ENCODE data around the gene FOXJ3. TPM values are rescaled to one million over a fixed set of nuclear protein-coding genes. Genes with fewer than 3 reads are reported as not detected.

The FOXJ3 gene
- total and polyA plus RNA-seq, 8 donors: 39.6 to 65.2 (median 57.0) TPM

- ATAC-seq (no peak), DNase-seq (no peak)
- Histone ChIP-seq H3K4me3 (no peak overlapping the region), H3K36me3 (peaks cover 0 to 20% of the 10 kb centered on the region in 2 donors), H3K27me3 (no peaks in the 10 kb centered on the region), H3K9me3 (no peaks in the 10 kb centered on the region), H3K4me1 (peaks cover 8 to 17% of the 10 kb centered on the region in 2 donors), H3K27ac (no peak overlapping the region)
- intact Hi-C loops (cut with DNase I): no loop called here
- TF ChIP-seq CTCF (IDR thresholded peaks at IDR 0.05): no peak
Observed at GRCh38 chr1:42260376-42261070, 74.5 kb downstream of the FOXJ3 start.

GRCh38 chr1:42259739-42260064 is 75.3 kb downstream of the FOXJ3 start:
- ATAC-seq: no peak
- peak overlapping the region in 1 of 2 donors; percentile 21 for H3K27ac ChIP-seq
- no peaks in the 10 kb centered on the region for H3K9me3 ChIP-seq
- peaks cover 0 to 17% of the 10 kb centered on the region in 2 donors for H3K36me3 ChIP-seq
- no peak for DNase-seq
- peaks cover 8 to 17% of the 10 kb centered on the region in 2 donors for H3K4me1 ChIP-seq
- intact Hi-C loops (cut with DNase I): no loop called here
- H3K27me3 ChIP-seq: no peaks in the 10 kb centered on the region
- TF ChIP-seq CTCF (IDR thresholded peaks at IDR 0.05): no peak
- no peak overlapping the region for H3K4me3 ChIP-seq

- Histone ChIP-seq H3K36me3 (peaks cover 0 to 12% of the 10 kb centered on the region in 2 donors), H3K4me1 (peaks cover 8 to 17% of the 10 kb centered on the region in 2 donors), H3K27ac (peak overlapping the region; percentile 5 to 21), H3K9me3 (no peaks in the 10 kb centered on the region), H3K27me3 (no peaks in the 10 kb centered on the region), H3K4me3 (no peak overlapping the region)
- intact Hi-C loops (cut with DNase I): no loop called here
- DNase-seq: peak in 2 of 4 donors; percentile 60 to 78
- peak; percentile 62 for ATAC-seq
- no peak for TF ChIP-seq CTCF (IDR thresholded peaks at IDR 0.05)
Observed at GRCh38 chr1:42259059-42259738, 75.8 kb downstream of the FOXJ3 start.

- H3K9me3 ChIP-seq: no peaks in the 10 kb centered on the region
- ATAC-seq (no peak), DNase-seq (no peak)
- peaks cover 8 to 17% of the 10 kb centered on the region in 2 donors for H3K4me1 ChIP-seq
- intact Hi-C loops (cut with DNase I): no loop called here
- H3K27ac ChIP-seq: no peak overlapping the region
- no peak for TF ChIP-seq CTCF (IDR thresholded peaks at IDR 0.05)
- H3K36me3 ChIP-seq: peaks cover 0 to 10% of the 10 kb centered on the region in 2 donors
- H3K4me3 ChIP-seq: no peak overlapping the region
- no peaks in the 10 kb centered on the region for H3K27me3 ChIP-seq
Observed at GRCh38 chr1:42258218-42258617, 76.8 kb downstream of the FOXJ3 start.

DNA sequence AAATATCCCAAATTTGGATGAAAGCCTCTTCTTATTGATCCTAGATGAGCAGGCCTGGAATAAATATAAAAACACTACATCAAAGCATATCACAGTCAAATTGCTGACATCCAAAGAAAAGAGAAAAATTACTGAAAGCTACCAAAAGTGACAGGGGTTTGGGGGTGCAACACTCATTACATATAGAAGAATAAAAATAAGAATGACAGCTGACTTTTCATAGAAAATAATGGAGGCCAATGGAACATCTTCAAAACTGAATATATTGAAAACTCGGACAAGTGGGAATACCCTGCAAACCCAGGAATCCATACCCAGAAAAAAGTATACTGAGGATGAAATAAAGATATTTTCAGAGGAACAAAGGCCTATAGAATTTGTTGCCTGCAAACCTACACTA is 84.0 kb downstream of the FOXJ3 start:
- H3K4me1 ChIP-seq: no peaks in the 10 kb centered on the region
- intact Hi-C loops (cut with DNase I): no loop called here
- no peaks in the 10 kb centered on the region for H3K27me3 ChIP-seq
- H3K36me3 ChIP-seq: no peaks in the 10 kb centered on the region
- no peak overlapping the region for H3K27ac ChIP-seq
- ATAC-seq (no peak), DNase-seq (no peak)
- peaks cover 0 to 5% of the 10 kb centered on the region in 2 donors for H3K9me3 ChIP-seq
- TF ChIP-seq CTCF (IDR thresholded peaks at IDR 0.05): no peak
- no peak overlapping the region for H3K4me3 ChIP-seq

Measured in left lung (tissue), 10 donors.